ENCODE results near the gene DNAJC18.

- TF ChIP-seq, protein P1, sequence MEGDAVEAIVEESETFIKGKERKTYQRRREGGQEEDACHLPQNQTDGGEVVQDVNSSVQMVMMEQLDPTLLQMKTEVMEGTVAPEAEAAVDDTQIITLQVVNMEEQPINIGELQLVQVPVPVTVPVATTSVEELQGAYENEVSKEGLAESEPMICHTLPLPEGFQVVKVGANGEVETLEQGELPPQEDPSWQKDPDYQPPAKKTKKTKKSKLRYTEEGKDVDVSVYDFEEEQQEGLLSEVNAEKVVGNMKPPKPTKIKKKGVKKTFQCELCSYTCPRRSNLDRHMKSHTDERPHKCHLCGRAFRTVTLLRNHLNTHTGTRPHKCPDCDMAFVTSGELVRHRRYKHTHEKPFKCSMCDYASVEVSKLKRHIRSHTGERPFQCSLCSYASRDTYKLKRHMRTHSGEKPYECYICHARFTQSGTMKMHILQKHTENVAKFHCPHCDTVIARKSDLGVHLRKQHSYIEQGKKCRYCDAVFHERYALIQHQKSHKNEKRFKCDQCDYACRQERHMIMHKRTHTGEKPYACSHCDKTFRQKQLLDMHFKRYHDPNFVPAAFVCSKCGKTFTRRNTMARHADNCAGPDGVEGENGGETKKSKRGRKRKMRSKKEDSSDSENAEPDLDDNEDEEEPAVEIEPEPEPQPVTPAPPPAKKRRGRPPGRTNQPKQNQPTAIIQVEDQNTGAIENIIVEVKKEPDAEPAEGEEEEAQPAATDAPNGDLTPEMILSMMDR (IDR thresholded peaks at IDR 0.05; ENCODE audit: low read length), result no peak
- no peak for TF ChIP-seq EZH2 (IDR thresholded peaks at IDR 0.05; ENCODE audit: borderline replicate concordance, low read length)
Observed at GRCh38 chr5:139388198-139388821, 51.0 kb downstream of the DNAJC18 start.

All from OCI-LY1 (cell line).